ENCODE measurements around the gene HIF1AN. TPM values are rescaled to one million over a fixed set of nuclear protein-coding genes. Genes with fewer than 3 reads are reported as not detected.

HIF1AN gene
- total RNA-seq, 2 donors from 2014 or later: 11.5 to 17.7 TPM

DNA sequence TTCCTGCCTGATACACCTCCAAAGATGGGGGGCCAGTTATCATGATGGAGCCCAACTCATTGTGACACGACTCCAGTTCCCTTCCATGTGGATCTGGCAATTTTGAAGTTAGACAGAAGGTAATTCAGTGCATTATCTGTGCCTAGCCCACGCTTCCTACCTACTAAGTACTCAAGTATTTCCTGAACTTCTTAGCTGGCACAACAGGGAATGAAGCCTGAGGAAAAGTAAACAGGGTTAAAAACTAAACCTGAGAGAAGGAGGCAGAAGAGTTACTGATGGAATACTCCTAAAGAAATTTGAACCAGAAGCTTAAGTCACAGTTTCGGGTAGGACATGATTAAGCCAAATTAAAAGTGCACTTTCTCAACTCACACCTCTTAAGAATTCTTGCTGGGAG, 14.9 kb upstream of the HIF1AN start:
- peaks cover 5 to 15% of the 10 kb centered on the region in 2 donors for H3K4me1 ChIP-seq (ENCODE audit: control insufficient read depth in 1 of 2, low read depth in 2 of 2)
- H3K27me3 ChIP-seq (replicated peaks; ENCODE audit: insufficient read depth): no peaks in the 10 kb centered on the region
- no peak for ATAC-seq (ENCODE audit: insufficient number of reproducible peaks, low FRiP score, low read depth)
- no peak for DNase-seq (ENCODE audit: low spot score)
- H3K36me3 ChIP-seq: peaks cover 18% of the 10 kb centered on the region
- no peaks in the 10 kb centered on the region for H3K9me3 ChIP-seq
- H3K4me3 ChIP-seq: no peak overlapping the region
- TF ChIP-seq, protein P1, sequence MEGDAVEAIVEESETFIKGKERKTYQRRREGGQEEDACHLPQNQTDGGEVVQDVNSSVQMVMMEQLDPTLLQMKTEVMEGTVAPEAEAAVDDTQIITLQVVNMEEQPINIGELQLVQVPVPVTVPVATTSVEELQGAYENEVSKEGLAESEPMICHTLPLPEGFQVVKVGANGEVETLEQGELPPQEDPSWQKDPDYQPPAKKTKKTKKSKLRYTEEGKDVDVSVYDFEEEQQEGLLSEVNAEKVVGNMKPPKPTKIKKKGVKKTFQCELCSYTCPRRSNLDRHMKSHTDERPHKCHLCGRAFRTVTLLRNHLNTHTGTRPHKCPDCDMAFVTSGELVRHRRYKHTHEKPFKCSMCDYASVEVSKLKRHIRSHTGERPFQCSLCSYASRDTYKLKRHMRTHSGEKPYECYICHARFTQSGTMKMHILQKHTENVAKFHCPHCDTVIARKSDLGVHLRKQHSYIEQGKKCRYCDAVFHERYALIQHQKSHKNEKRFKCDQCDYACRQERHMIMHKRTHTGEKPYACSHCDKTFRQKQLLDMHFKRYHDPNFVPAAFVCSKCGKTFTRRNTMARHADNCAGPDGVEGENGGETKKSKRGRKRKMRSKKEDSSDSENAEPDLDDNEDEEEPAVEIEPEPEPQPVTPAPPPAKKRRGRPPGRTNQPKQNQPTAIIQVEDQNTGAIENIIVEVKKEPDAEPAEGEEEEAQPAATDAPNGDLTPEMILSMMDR (IDR thresholded peaks at IDR 0.05): no peak
- H3K27ac ChIP-seq: no peak overlapping the region

DNA sequence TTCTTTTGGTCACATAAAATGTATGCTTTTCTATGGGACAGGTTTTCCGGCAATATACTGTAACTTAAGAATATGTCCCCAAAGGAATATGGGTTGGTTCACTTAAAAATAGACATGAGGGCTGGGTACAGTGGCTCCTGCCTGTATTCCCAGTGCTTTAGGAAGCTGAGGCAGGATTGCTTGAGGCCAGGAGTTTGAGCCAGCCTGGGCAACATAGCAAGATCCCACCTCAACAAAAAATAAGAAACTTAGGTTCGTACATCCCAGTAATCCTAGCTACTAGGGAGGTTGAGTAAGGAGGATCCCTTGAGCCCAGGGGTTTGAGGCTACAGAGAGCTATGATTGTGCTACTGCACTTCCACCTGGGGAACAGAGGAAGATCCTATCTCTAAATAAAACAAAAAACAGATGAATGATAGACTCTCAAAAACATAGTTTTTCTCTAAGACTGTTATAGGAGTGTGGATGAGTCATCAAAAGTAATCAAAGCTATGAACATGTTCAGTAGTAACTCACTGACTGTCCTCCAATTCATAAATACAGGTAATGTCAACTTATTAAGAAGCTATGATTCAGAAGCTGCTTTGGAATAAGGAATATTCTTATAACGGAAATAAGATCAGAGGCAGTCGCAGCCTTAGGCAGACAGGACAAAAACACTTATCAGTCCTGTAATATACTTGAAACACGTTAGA, 13.5 kb upstream of the HIF1AN start:
- H3K4me1 ChIP-seq (ENCODE audit: control insufficient read depth in 1 of 2, low read depth in 2 of 2): peaks cover 5 to 15% of the 10 kb centered on the region in 2 donors
- peaks cover 29% of the 10 kb centered on the region for H3K36me3 ChIP-seq
- TF ChIP-seq, protein P1 (IDR thresholded peaks at IDR 0.05): no peak
- ATAC-seq (ENCODE audit: insufficient number of reproducible peaks, low FRiP score, low read depth) (no peak), DNase-seq (ENCODE audit: low spot score) (no peak)
- H3K27ac ChIP-seq: no peak overlapping the region
- no peaks in the 10 kb centered on the region for H3K27me3 ChIP-seq (replicated peaks; ENCODE audit: insufficient read depth)
- H3K4me3 ChIP-seq: no peak overlapping the region
- no peaks in the 10 kb centered on the region for H3K9me3 ChIP-seq

GRCh38 chr10:100522945-100523344, 12.8 kb upstream of the HIF1AN start:
- H3K27me3 ChIP-seq (replicated peaks; ENCODE audit: insufficient read depth): no peaks in the 10 kb centered on the region
- H3K9me3 ChIP-seq: no peaks in the 10 kb centered on the region
- H3K27ac ChIP-seq: no peak overlapping the region
- H3K4me3 ChIP-seq: no peak overlapping the region
- TF ChIP-seq, protein P1 (IDR thresholded peaks at IDR 0.05): no peak
- DNase-seq (ENCODE audit: low spot score) (no peak), ATAC-seq (ENCODE audit: insufficient number of reproducible peaks, low FRiP score, low read depth) (no peak)
- peaks cover 5 to 21% of the 10 kb centered on the region in 2 donors for H3K4me1 ChIP-seq (ENCODE audit: control insufficient read depth in 1 of 2, low read depth in 2 of 2)
- H3K36me3 ChIP-seq: peaks cover 29% of the 10 kb centered on the region

DNA sequence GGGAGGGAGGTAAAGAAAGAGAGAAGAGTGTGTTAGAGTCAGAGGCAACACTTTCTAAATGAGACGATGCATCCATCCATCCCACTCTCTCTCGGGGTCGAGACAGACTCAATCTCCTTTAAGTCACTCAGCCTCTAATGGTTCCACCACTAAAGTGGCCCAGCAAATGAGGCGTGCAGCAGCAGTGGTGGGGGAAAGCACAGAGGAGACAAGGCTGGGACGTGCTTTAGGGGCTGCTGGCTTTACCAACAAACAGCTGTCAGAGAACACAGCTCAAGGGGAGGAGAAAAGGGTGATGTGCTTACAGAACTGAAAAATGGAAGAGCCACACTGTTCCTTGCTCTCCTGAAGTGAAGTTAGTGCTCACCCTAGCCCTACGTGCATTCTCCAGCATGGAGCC, 11.5 kb upstream of the HIF1AN start:
- Histone ChIP-seq H3K4me1 (ENCODE audit: control insufficient read depth in 1 of 2, low read depth in 2 of 2) (peaks cover 9 to 28% of the 10 kb centered on the region in 2 donors), H3K4me3 (no peak overlapping the region), H3K27me3 (replicated peaks; ENCODE audit: insufficient read depth) (no peaks in the 10 kb centered on the region), H3K27ac (no peak overlapping the region), H3K9me3 (no peaks in the 10 kb centered on the region), H3K36me3 (peaks cover 29% of the 10 kb centered on the region)
- ATAC-seq (ENCODE audit: insufficient number of reproducible peaks, low FRiP score, low read depth) (no peak), DNase-seq (ENCODE audit: low spot score) (no peak)
- TF ChIP-seq, protein P1 (IDR thresholded peaks at IDR 0.05): no peak

DNA sequence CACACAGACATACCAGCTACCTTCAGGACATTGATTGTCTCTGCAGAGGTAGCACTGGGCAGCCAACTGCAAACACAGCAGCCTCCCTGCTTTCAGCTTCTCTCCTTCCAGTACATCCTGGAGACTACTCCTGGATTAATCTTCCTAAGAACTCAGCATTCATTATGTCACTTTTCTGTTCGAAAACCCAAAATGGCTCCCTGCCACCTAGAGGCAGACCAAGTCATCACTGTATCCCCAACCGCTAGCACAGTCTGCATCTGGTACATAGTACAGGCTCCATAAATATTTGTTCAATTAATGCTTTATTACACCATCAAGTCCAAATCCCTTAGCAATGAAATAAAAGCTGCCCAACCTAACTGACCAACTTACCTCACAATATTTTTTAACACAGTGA, 11.1 kb upstream of the HIF1AN start:
- TF ChIP-seq, protein P1 (IDR thresholded peaks at IDR 0.05): no peak
- ATAC-seq (ENCODE audit: insufficient number of reproducible peaks, low FRiP score, low read depth): no peak
- peaks cover 29% of the 10 kb centered on the region for H3K36me3 ChIP-seq
- no peaks in the 10 kb centered on the region for H3K27me3 ChIP-seq (replicated peaks; ENCODE audit: insufficient read depth)
- DNase-seq (ENCODE audit: low spot score): no peak
- peaks cover 8 to 24% of the 10 kb centered on the region in 2 donors for H3K4me1 ChIP-seq (ENCODE audit: control insufficient read depth in 1 of 2, low read depth in 2 of 2)
- no peaks in the 10 kb centered on the region for H3K9me3 ChIP-seq
- H3K4me3 ChIP-seq: no peak overlapping the region
- no peak overlapping the region for H3K27ac ChIP-seq
